NB4 (cell line): ENCODE data around the gene CCDC51.
"Not testable (repeated sequence)": the region's sequence is repeated elsewhere in the genome, so short reads cannot be mapped to it uniquely, and the experiment has no call there.

Experiments
- CTCF ChIP-seq: IDR thresholded peaks from one replicate; pipeline ENCODE4 v1.5.1; 2012; ENCODE audit warnings: low read depth, low read length
- MYC ChIP-seq: IDR thresholded peaks from 2 replicates; pipeline ENCODE4 v1.6.1; 2011; ENCODE audit warnings: low read depth, low read length
- POLR2A ChIP-seq: IDR thresholded peaks from 2 replicates; pipeline ENCODE4 v1.6.1; 2011; ENCODE audit warnings: mild to moderate bottlenecking; ENCODE audit not compliant: insufficient read length; ENCODE audit errors: extremely low read depth

DNA sequence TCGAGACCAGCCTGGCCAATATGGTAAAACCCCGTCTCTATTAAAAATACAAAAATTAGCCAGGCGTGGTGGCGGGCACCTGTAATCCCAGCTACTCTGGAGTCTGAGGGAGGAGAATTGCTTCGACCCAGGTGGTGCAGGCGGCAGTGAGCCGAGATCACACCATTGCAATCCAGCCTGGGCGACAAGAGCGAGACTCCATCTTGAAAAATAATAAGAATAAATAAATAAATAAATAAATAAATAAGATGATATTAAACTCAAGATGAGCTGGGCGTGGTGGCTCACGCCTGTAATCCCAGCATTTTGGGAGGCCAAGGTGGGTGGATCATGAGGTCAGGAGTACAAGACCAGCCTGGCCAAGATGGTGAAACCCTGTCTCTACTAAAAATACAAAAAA, 41.0 kb upstream of the CCDC51 start:
- not testable (repeated sequence) for TF ChIP-seq CTCF, POLR2A, MYC
